SK-N-SH treated with all-trans-retinoic acid at 6 μM for 48 hours (cell line): ENCODE measurements around the gene PCDHGA1.

Experiments used
- ATAC-seq: fragments of 200-7000 bp; cut with Tn5 transposase; 3 replicates; pipeline ENCODE4 v1.9.1; 2020; ENCODE audit warnings: mild to moderate bottlenecking, moderate library complexity
- ARNTL ChIP-seq: fragments of 450-650 bp; formaldehyde crosslinking; IDR thresholded peaks from 2 replicates; pipeline ENCODE4 v1.5.0; 2020; ENCODE audit warnings: low read depth, mild to moderate bottlenecking, moderate library complexity, borderline replicate concordance
- BACH2 ChIP-seq: fragments of 250-450 bp; sonication (Bioruptor Pico); IDR thresholded peaks from 2 replicates; pipeline ENCODE4 v1.9.0; 2021; ENCODE audit warnings: mild to moderate bottlenecking, borderline replicate concordance
- CREB5 ChIP-seq: fragments of 250-450 bp; sonication (Bioruptor Pico); IDR thresholded peaks from 2 replicates; pipeline ENCODE4 v1.5.1; 2020; ENCODE audit warnings: low read depth, mild to moderate bottlenecking, moderate library complexity
- CSDC2 ChIP-seq: fragments of 250-450 bp; sonication (Bioruptor Pico); IDR thresholded peaks from 2 replicates; pipeline ENCODE4 v1.5.0; 2020; ENCODE audit warnings: mild to moderate bottlenecking, moderate library complexity
- ESRRG ChIP-seq: fragments of 250-450 bp; sonication (Bioruptor Pico); IDR thresholded peaks from 2 replicates; pipeline ENCODE4 v1.6.1; 2021; ENCODE audit warnings: mild to moderate bottlenecking
- GLIS3 ChIP-seq: fragments of 250-450 bp; sonication (Bioruptor Pico); IDR thresholded peaks from 2 replicates; pipeline ENCODE4 v1.5.0; 2020; ENCODE audit warnings: mild to moderate bottlenecking, moderate library complexity
- ISL1 ChIP-seq: fragments of 250-450 bp; sonication (Bioruptor Pico); IDR thresholded peaks from 2 replicates; pipeline ENCODE4 v2.1.2; 2022; ENCODE audit warnings: mild to moderate bottlenecking, moderate library complexity
- OSR1 ChIP-seq: fragments of 250-450 bp; sonication (Bioruptor Pico); IDR thresholded peaks from 2 replicates; pipeline ENCODE4 v1.8.0; 2022; ENCODE audit warnings: moderate library complexity, mild to moderate bottlenecking, inconsistent platforms
- POU6F1 ChIP-seq: fragments of 250-450 bp; sonication (Bioruptor Pico); IDR thresholded peaks from 2 replicates; pipeline ENCODE4 v1.8.0; 2021; ENCODE audit warnings: low read depth, mild to moderate bottlenecking, moderate library complexity, borderline replicate concordance
- PPARA ChIP-seq: fragments of 250-450 bp; sonication (Bioruptor Pico); IDR thresholded peaks from 2 replicates; pipeline ENCODE4 v1.5.0; 2020; ENCODE audit warnings: mild to moderate bottlenecking, borderline replicate concordance
- SNAI2 ChIP-seq: fragments of 250-450 bp; sonication (Bioruptor Pico); IDR thresholded peaks from 2 replicates; pipeline ENCODE4 v1.5.0; 2020; ENCODE audit warnings: mild to moderate bottlenecking, moderate library complexity
- TCF4 ChIP-seq: fragments of 250-450 bp; sonication (Bioruptor Pico); IDR thresholded peaks from 2 replicates; pipeline ENCODE4 v1.8.0; 2021; ENCODE audit warnings: mild to moderate bottlenecking, moderate library complexity, borderline replicate concordance
- TOX ChIP-seq: fragments of 250-450 bp; sonication (Bioruptor Pico); IDR thresholded peaks from 2 replicates; pipeline ENCODE4 v1.8.0; 2021; ENCODE audit warnings: mild to moderate bottlenecking, moderate library complexity, borderline replicate concordance
- TSHZ2 ChIP-seq: fragments of 250-450 bp; sonication (Bioruptor Pico); IDR thresholded peaks from 2 replicates; pipeline ENCODE4 v1.5.0; 2020; ENCODE audit warnings: mild to moderate bottlenecking, moderate library complexity
- ZC3H10 ChIP-seq: fragments of 250-450 bp; sonication (Bioruptor Pico); IDR thresholded peaks from 2 replicates; pipeline ENCODE4 v1.5.1; 2021; ENCODE audit warnings: mild to moderate bottlenecking, moderate library complexity
- ZFP3 ChIP-seq: fragments of 250-450 bp; sonication (Bioruptor Pico); IDR thresholded peaks from 2 replicates; pipeline ENCODE4 v1.5.0; 2020; ENCODE audit warnings: mild to moderate bottlenecking, moderate library complexity
- ZFP30 ChIP-seq: fragments of 450-650 bp; formaldehyde crosslinking; IDR thresholded peaks from 2 replicates; pipeline ENCODE4 v1.5.0; 2022; ENCODE audit warnings: mild to moderate bottlenecking, moderate library complexity
- ZNF565 ChIP-seq: fragments of 450-650 bp; formaldehyde crosslinking; conservative IDR thresholded peaks from 2 replicates; pipeline ENCODE4 v1.5.0; 2020; ENCODE audit warnings: low read depth, mild to moderate bottlenecking, moderate library complexity
- ZNF70 ChIP-seq: fragments of 450-650 bp; formaldehyde crosslinking; IDR thresholded peaks from 2 replicates; pipeline ENCODE4 v1.5.0; 2020; ENCODE audit warnings: mild to moderate bottlenecking, moderate library complexity
- ZNF8 ChIP-seq: fragments of 450-650 bp; formaldehyde crosslinking; IDR thresholded peaks from 2 replicates; pipeline ENCODE4 v1.5.0; 2020; ENCODE audit warnings: mild to moderate bottlenecking, moderate library complexity
- TF ChIP-seq, protein P1 (sequence below): fragments of 250-450 bp; sonication (Bioruptor Pico); IDR thresholded peaks from 2 replicates; pipeline ENCODE4 v1.8.0; 2020; ENCODE audit warnings: mild to moderate bottlenecking, moderate library complexity, borderline replicate concordance

The PCDHGA1 gene

GRCh38 chr5:141356133-141356532, 25.8 kb downstream of the PCDHGA1 start:
- no peak for ATAC-seq

DNA sequence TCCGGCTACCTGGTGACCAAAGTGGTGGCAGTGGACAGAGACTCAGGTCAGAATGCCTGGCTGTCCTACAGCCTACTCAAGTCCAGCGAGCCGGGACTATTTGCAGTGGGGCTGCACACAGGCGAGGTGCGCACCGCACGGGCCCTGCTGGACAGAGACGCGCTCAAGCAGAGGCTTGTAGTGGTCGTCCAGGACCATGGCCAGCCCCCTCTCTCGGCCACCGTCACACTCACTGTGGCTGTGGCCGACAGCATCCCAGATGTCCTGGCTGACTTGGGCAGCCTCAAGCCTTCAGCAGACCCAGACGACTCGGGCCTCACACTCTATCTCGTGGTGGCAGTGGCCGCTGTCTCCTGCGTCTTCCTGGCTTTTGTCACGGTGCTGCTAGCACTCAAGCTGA, 26.6 kb downstream of the PCDHGA1 start:
- no peak for ATAC-seq
- no peak for TF ChIP-seq GLIS3 (CRISPR knock-in tag)
- TF ChIP-seq TCF4 (CRISPR knock-in tag), result no peak
- no peak for TF ChIP-seq CREB5
- no peak for TF ChIP-seq CSDC2 (CRISPR knock-in tag)
- TF ChIP-seq SNAI2, result no peak
- no peak for TF ChIP-seq ZNF8 (CRISPR knock-in tag)
- TF ChIP-seq ARNTL, result no peak
- no peak for TF ChIP-seq ZFP3 (CRISPR knock-in tag)

More at GRCh38 chr5:141356133-141356532, 25.8 kb downstream of the PCDHGA1 start:
- TF ChIP-seq ZFP30 (CRISPR knock-in tag) (no peak), ZC3H10 (CRISPR knock-in tag) (no peak), BACH2 (no peak), ZNF70 (no peak), OSR1 (CRISPR knock-in tag) (no peak), SNAI2 (no peak), GLIS3 (CRISPR knock-in tag) (no peak)
- TF ChIP-seq, all 23 proteins: peak for 0

DNA sequence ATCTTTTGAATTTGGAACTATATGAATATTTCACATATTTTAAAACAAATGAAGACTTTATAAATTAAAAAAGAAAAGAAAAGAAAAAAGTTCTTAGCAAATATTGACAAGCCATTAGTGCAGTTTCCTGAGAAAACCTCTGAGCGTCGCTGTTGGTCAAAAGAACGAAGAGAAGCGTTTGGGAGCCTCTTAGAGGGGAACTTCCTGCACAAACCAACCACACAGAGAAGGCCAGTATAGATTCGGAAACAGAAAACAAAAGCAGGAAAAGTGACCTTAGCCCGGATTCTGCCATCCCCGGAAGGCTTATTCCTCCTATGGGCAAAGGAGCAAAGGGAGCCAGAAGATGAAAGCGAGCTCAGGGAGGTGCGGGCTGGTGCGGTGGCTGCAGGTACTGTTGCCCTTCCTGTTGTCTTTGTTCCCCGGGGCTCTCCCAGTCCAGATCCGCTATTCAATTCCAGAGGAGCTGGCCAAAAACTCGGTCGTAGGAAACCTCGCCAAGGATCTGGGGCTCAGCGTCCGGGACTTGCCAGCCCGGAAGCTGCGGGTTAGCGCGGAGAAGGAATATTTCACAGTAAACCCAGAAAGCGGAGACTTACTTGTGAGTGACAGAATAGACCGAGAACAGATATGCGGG, 29.6 kb downstream of the PCDHGA1 start, which contains the start of gene PCDHGB2:
Gene PCDHGB2, plus strand, starts transcription at position 205 of the 637 bp plus-strand sequence. Its CDS starts 142 bp downstream, at position 347.
- peak; percentile 58 for ATAC-seq
- TF ChIP-seq BACH2, result no peak
- TF ChIP-seq, protein P1, sequence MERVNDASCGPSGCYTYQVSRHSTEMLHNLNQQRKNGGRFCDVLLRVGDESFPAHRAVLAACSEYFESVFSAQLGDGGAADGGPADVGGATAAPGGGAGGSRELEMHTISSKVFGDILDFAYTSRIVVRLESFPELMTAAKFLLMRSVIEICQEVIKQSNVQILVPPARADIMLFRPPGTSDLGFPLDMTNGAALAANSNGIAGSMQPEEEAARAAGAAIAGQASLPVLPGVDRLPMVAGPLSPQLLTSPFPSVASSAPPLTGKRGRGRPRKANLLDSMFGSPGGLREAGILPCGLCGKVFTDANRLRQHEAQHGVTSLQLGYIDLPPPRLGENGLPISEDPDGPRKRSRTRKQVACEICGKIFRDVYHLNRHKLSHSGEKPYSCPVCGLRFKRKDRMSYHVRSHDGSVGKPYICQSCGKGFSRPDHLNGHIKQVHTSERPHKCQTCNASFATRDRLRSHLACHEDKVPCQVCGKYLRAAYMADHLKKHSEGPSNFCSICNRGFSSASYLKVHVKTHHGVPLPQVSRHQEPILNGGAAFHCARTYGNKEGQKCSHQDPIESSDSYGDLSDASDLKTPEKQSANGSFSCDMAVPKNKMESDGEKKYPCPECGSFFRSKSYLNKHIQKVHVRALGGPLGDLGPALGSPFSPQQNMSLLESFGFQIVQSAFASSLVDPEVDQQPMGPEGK (CRISPR knock-in tag), result no peak
- no peak for TF ChIP-seq TOX
- TF ChIP-seq ZFP30 (CRISPR knock-in tag), result no peak
- TF ChIP-seq OSR1 (CRISPR knock-in tag), result no peak
- no peak for TF ChIP-seq GLIS3 (CRISPR knock-in tag)
- TF ChIP-seq CREB5, result no peak
- no peak for TF ChIP-seq SNAI2
- TF ChIP-seq ISL1 (CRISPR knock-in tag), result no peak
- TF ChIP-seq ZNF70, result no peak
- no peak for TF ChIP-seq ESRRG (CRISPR knock-in tag)
- no peak for TF ChIP-seq TCF4 (CRISPR knock-in tag)
- TF ChIP-seq PPARA (CRISPR knock-in tag), result no peak
- TF ChIP-seq TSHZ2 (CRISPR knock-in tag), result no peak
- TF ChIP-seq CSDC2 (CRISPR knock-in tag), result no peak
- no peak for TF ChIP-seq POU6F1 (CRISPR knock-in tag)
- TF ChIP-seq ZNF565, result no peak
